GM10266 (cell line): ENCODE measurements around the gene DNAJB1.

Experiments used
- DNase-seq: peaks from one replicate; pipeline ENCODE4 v3.0.0; 2012; ENCODE audit errors: extremely low spot score
- TF ChIP-seq, protein P1 (sequence below): IDR thresholded peaks from 2 replicates; pipeline ENCODE4 v1.5.1; 2012; ENCODE audit warnings: mild to moderate bottlenecking, low read depth; ENCODE audit not compliant: control insufficient read depth, insufficient read depth; ENCODE audit errors: missing control alignments

Gene DNAJB1

DNA sequence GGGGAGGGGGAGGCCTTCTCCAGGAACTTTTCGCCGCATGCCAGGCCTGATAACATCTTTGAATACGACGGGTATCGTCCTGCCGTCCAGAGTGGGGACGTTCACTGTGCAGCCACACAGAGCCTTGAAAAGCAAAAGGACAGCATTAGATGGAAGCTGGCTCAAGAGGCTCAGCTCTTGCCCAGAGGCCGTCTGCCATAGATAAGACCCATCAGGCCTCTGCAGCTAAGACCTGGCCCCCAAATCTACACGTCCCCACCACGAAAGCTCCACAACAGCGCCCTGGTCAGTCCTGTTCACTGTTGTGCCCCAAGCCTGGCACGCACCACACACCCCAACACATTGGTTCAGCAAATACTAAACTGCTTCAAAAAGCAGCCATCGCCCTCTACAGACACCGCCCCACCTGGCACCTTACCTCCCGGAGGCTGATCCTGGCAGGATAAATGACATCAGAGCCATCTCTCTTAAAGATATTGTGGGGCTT lies 2.1 kb downstream of the DNAJB1 start:
- TF ChIP-seq, protein P1, sequence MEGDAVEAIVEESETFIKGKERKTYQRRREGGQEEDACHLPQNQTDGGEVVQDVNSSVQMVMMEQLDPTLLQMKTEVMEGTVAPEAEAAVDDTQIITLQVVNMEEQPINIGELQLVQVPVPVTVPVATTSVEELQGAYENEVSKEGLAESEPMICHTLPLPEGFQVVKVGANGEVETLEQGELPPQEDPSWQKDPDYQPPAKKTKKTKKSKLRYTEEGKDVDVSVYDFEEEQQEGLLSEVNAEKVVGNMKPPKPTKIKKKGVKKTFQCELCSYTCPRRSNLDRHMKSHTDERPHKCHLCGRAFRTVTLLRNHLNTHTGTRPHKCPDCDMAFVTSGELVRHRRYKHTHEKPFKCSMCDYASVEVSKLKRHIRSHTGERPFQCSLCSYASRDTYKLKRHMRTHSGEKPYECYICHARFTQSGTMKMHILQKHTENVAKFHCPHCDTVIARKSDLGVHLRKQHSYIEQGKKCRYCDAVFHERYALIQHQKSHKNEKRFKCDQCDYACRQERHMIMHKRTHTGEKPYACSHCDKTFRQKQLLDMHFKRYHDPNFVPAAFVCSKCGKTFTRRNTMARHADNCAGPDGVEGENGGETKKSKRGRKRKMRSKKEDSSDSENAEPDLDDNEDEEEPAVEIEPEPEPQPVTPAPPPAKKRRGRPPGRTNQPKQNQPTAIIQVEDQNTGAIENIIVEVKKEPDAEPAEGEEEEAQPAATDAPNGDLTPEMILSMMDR, result no peak
- no peak for DNase-seq

DNA sequence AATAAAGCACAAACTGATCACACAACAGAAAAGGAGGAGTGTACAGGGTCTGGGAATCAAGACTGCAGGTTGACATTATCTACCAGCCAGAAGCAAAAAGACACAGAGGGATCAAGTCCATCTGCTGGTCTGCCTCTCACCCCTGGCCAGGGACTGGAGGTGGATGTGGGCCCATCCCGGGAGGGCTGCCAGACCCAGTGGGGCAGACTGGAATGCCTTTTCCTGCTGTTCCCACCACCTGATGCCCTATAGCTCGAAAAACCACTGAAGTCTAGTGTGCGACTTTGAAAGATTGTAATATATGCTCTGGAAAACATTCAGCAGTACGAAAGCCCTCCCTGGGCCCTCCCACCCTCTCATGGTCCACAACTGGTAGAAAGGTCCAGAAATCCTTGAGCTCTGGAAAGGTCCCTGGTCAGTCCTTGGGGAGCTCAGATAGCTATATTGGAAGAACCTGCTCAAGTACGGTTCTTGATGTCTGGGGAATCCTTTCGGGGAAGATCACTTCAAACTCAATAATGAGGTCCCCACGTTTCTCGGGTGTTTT lies 2.6 kb downstream of the DNAJB1 start:
- TF ChIP-seq, protein P1, result no peak
- no peak for DNase-seq

DNA sequence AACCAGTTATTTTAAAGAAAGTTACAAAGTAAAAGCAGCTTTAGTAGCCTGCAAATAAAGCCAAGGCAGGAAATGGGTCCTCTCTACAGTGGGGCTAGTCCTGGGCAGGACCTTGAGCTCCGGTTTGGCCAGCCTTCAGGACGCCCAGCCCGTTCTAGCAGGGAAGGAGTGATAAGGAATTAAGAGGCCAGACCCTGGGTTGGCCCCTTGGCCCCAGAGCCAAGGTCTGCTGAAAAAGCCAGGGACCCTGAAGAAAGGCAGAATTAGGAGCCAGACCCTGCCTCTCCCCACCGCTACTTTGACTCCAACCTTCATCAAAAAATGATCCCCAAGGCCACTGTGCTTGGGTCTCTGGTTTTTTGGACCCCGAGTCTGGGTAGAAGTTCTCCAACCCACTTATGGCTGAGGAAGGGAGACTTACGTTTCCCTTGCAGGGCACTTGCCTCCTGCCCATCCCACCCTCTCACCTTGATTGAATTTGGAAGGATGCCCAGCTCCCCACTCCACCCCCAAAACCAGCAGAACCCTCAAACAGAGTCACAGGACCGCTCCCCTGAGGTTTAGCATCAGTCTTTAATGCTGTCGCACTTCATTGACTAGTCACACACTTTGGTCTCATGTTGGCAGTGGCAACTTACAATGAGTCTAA lies 3.9 kb downstream of the DNAJB1 start:
- no peak for DNase-seq
- TF ChIP-seq, protein P1, result no peak

DNA sequence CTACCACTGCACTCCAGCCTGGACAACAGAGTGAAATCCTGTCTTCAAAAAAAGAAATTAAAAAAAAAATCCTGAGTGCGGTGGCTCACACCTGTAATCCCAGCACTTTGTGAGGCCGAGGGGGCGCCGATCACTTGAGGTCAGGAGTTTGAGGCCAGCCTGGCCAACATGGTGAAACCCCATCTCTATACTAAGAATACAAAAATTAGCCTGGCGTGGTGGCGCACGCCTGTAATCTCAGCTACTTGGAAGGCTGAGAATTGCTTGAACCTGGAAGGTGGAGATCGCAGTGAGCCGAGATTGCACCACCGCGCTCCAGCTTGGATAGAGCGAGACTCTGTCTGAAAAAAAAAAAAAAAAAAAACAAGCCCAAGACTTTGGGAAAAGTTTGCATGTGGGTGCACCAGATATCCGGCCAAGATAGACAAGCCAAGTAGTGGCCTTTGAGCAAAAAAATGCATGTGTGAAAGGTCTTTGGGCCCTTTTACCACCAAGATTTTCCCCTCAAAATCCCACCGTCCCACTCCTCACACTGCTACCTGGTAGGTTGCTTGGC lies 5.7 kb downstream of the DNAJB1 start:
- no peak for DNase-seq
- TF ChIP-seq, protein P1, result no peak

DNA sequence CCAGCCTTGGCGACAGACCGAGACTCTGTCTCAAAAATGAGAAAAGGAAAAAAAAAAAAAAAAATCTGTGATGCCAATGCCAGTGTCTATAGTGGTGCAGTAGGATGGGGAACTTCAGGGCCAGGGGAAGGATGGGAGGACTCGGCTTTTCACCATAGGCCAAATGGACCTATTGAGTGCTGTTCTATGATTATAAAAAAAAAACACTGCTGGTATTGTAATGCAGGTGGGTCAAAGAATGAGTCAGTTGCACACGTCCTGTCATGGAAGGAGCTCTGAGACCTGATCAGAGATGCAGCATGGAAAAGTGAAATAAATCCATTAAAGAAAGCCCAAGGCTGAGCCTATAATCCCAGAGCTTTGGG lies 7.0 kb downstream of the DNAJB1 start:
- TF ChIP-seq, protein P1, result no peak
- no peak for DNase-seq

DNA sequence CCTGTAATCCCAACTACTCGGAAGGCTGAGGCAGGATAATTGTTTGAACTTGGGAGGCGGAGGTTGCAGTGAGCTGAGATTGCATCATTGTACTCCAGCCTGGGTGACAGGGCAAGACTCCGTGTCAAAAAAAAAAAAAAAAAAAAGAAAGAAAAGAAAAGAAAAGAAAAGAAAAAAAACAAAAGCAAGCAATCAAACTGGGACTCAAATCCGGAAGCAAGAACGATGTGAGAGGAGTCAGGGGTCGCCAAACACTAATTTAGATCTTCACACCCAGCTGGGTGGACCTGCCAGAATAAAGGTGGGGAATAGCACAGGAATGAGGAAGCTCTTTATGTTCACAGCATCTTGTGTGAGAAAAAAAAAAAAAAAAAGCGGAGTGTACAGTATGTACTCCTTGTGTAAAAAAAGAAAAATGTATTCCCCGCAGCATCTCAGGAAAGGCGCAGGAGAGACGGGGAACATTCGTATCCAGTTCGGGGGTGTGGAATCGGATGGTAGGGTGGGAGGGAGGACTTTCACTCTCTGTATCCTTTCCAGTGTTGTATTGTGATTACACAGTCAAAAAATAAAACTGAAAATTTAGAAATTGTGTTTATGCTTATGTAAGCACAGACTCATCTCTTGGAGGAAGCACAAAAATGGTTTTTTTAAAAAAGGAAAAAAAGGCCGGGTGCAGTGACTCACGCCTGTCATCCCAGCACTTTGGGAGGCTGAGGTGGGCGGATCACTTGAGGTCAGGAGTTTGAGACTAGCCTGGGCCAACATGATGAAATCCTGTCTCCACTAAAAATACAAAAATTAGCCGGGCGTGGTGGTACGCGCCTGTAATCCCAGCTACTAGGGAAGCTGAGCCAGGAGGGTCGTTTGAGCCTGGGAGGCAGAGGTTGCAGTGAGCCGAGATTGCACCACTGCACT lies 7.6 kb downstream of the DNAJB1 start:
- DNase-seq, result no peak
- TF ChIP-seq, protein P1, result no peak
